SU-DHL-6 (cell line): ENCODE measurements around the gene TGIF1.

Experiments
- CTCF ChIP-seq: fragments of 200-600 bp; sonication (generic); IDR thresholded peaks from one replicate; pipeline ENCODE4 v1.5.1; 2017; ENCODE audit warnings: antibody characterized with exemption, mild to moderate bottlenecking, low read length, moderate library complexity; ENCODE audit not compliant: insufficient read depth, poor library complexity, severe bottlenecking
- EZH2phosphoT487 ChIP-seq: fragments of 200-600 bp; sonication (generic), shearing (Covaris generic); conservative IDR thresholded peaks from 2 replicates; pipeline ENCODE4 v1.6.1; 2018; ENCODE audit warnings: mild to moderate bottlenecking, antibody characterized with exemption, low read length, moderate library complexity, mixed read lengths

- TF ChIP-seq CTCF (no peak), EZH2phosphoT487 (no peak)
Observed at GRCh38 chr18:3455090-3455635, 5.2 kb downstream of the TGIF1 start.
